Adrenal gland (tissue), 5 donors: ENCODE measurements around the gene ZFP69B.

Experiments used
- CTCF ChIP-seq, 6 experiments: fragments of 450-650 bp in 4 of 6; fragments of 200-600 bp in 2 of 6; sonication (generic) in 1 of 6; IDR thresholded peaks; 1 replicate in 5 of 6; 2 replicates in 1 of 6; pipeline versions ENCODE4 v1.5.1 to v1.8.0; 2016 to 2021; ENCODE audit warnings: antibody characterized with exemption in 6 of 6, mild to moderate bottlenecking in 2 of 6, moderate library complexity in 1 of 6
- POLR2A ChIP-seq, 2 donors: fragments of 450-650 bp; IDR thresholded peaks; one replicate each; pipeline ENCODE4 v1.6.1; 2017; ENCODE audit warnings: antibody characterized with exemption in 2 of 2, mild to moderate bottlenecking in 2 of 2, moderate library complexity in 1 of 2
- donor health status: DM: no; HTN: no; CAD: no.

GRCh38 chr1:40477678-40478053 is 27.4 kb downstream of the ZFP69B start:
- no peak for TF ChIP-seq CTCF (IDR thresholded peaks at IDR 0.05)
- no peak for TF ChIP-seq POLR2A (IDR thresholded peaks at IDR 0.05)
